Tibial nerve (tissue), 4 donors: ENCODE measurements around the gene COA1.

Experiments
- CTCF ChIP-seq, 5 experiments: fragments of 200-600 bp in 3 of 5; fragments of 450-650 bp in 2 of 5; sonication (generic) in 3 of 5; IDR thresholded peaks; one replicate each; pipeline ENCODE4 v1.5.1; 2016 to 2019; ENCODE audit warnings: antibody characterized with exemption in 5 of 5, mild to moderate bottlenecking in 3 of 5, moderate library complexity in 2 of 5
- EP300 ChIP-seq, 2 donors: sonication (generic); formaldehyde crosslinking; IDR thresholded peaks; one replicate each; pipeline ENCODE4 v1.6.1; 2017; ENCODE audit warnings: antibody characterized with exemption in 2 of 2, mild to moderate bottlenecking in 1 of 2
- POLR2A ChIP-seq, 2 donors: fragments of 450-650 bp; IDR thresholded peaks; one replicate each; pipeline ENCODE4 v1.6.1; 2017; ENCODE audit warnings: antibody characterized with exemption in 2 of 2, mild to moderate bottlenecking in 2 of 2, moderate library complexity in 2 of 2

- TF ChIP-seq CTCF (IDR thresholded peaks at IDR 0.05) = no peak
- no peak for TF ChIP-seq POLR2A (IDR thresholded peaks at IDR 0.05)
- no peak for TF ChIP-seq EP300 (IDR thresholded peaks at IDR 0.05)
These were observed 37.7 kb downstream of the COA1 start for GRCh38 chr7:43691611-43692010.
